AG09309 (cell line): ENCODE results near the gene GUCA1C.

ENCODE experiments used
- DNase-seq: peaks from one replicate; pipeline ENCODE4 v3.0.0-alpha.2; 2010; ENCODE audit warnings: low read depth
- H3K4me3 ChIP-seq: 2 replicates; pipeline ENCODE4 v1.5.1; 2011; ENCODE audit warnings: mild to moderate bottlenecking, low read depth, low read length, moderate library complexity; ENCODE audit not compliant: control insufficient read depth
- CTCF ChIP-seq: IDR thresholded peaks from 2 replicates; pipeline ENCODE4 v1.5.1; 2011; ENCODE audit warnings: mild to moderate bottlenecking, low read depth, low read length, inconsistent platforms; ENCODE audit not compliant: insufficient read depth, control insufficient read depth; ENCODE audit errors: missing control alignments

The GUCA1C gene, protein sequence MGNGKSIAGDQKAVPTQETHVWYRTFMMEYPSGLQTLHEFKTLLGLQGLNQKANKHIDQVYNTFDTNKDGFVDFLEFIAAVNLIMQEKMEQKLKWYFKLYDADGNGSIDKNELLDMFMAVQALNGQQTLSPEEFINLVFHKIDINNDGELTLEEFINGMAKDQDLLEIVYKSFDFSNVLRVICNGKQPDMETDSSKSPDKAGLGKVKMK

DNA sequence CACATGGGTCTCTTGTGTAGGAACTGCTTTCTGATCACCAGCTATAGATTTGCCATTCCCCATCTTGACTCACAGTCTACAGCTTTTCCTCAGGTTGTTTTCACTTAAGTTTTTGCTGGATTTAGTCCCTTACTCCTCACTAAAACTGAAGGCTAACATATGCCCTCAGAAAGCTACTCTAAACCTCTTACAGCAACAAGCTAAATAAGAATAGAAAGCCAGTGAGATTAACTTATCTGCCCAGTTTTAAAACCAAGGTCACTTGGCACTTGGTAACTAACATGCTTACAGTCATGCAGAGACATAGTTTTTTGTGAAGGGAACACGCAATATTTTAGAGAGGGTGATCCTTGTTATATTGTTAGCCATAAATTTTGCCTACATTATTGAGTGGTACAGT, at the start of gene GUCA1C:
Gene GUCA1C (minus strand): TSS at position 180 of the 400 bp plus-strand sequence. CDS start 117 bp downstream, at position 63.
- TF ChIP-seq CTCF, result no peak
- no peak within 1 kb of the TSS for H3K4me3 ChIP-seq

GRCh38 chr3:108998436-108998835, 44.8 kb upstream of the GUCA1C start:
- no peak overlapping the region for H3K4me3 ChIP-seq
- no peak for DNase-seq
- no peak for TF ChIP-seq CTCF

More for the DNA sequence above, at the start of gene GUCA1C:
- no peak for DNase-seq

GRCh38 chr3:108985844-108986243, 32.2 kb upstream of the GUCA1C start:
- H3K4me3 ChIP-seq, result no peak overlapping the region
- no peak for DNase-seq
- no peak for TF ChIP-seq CTCF

GRCh38 chr3:108983051-108983450, 29.4 kb upstream of the GUCA1C start:
- TF ChIP-seq CTCF, result no peak
- no peak overlapping the region for H3K4me3 ChIP-seq
- DNase-seq, result no peak

- DNase-seq, result no peak
- no peak overlapping the region for H3K4me3 ChIP-seq
- no peak for TF ChIP-seq CTCF
Measured at GRCh38 chr3:108976058-108976457, 22.4 kb upstream of the GUCA1C start.

GRCh38 chr3:108973019-108973418, 19.3 kb upstream of the GUCA1C start:
- no peak for TF ChIP-seq CTCF
- no peak overlapping the region for H3K4me3 ChIP-seq
- no peak for DNase-seq
